GM19372 (cell line): ENCODE measurements around the gene CSMD2.

Source experiments
- ATAC-seq: cut with Tn5 transposase; IDR thresholded peaks from one replicate; pipeline ENCODE4 v1.9.1; 2021; ENCODE audit warnings: mild to moderate bottlenecking, low read depth, moderate library complexity; ENCODE audit not compliant: unreplicated experiment

CSMD2 gene

DNA sequence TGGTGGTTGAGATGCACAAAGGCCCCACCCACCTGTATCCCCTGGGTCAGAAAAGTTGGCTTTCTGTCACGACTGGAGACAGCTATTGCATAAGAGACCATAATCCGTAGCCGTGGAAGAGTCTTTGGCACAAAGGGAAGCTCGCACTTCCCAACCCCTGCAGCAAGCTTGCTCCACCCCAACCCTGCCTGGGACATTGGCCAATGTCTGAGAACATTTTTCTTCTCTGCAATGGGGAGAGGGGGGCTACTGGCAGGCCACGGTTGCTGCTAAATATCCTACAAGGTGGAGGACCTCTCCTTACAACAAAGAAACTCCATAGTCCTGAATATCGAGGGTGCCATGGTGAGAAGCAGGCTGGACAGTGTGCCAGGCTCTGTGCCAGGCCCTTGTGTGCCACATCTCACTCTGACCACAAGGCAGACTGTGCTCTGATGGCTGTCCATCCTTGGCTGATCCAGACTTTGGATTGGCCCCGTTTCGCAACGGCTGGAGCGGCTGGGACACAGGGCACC lies 104.1 kb downstream of the CSMD2 start:
- ATAC-seq, result no peak

DNA sequence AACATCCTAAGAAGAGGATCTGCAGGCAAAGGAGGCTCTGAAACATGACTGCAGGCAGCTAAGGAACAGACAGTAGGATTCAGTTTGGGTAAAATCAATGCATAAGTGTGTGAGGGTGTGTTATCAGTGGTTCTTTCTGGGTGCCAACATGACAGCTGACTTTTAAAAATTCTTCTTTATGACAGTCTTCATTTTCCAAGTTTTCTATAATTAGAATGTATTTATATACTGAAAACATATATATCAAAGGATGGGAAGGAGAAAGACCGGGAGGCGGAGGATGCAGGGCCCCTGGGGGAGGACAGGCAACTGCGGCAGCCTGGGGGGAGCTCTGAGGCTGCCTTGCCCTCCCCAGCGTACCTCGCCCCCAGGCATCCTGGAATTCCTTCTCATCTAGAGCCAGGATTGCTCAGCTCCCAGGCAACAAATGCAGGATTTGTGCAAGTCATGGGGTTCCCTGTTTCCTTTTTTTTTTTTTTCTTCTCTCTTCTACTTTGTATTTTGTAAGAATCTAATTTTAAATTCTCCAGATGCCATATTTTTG lies 104.8 kb downstream of the CSMD2 start:
- ATAC-seq, result no peak

DNA sequence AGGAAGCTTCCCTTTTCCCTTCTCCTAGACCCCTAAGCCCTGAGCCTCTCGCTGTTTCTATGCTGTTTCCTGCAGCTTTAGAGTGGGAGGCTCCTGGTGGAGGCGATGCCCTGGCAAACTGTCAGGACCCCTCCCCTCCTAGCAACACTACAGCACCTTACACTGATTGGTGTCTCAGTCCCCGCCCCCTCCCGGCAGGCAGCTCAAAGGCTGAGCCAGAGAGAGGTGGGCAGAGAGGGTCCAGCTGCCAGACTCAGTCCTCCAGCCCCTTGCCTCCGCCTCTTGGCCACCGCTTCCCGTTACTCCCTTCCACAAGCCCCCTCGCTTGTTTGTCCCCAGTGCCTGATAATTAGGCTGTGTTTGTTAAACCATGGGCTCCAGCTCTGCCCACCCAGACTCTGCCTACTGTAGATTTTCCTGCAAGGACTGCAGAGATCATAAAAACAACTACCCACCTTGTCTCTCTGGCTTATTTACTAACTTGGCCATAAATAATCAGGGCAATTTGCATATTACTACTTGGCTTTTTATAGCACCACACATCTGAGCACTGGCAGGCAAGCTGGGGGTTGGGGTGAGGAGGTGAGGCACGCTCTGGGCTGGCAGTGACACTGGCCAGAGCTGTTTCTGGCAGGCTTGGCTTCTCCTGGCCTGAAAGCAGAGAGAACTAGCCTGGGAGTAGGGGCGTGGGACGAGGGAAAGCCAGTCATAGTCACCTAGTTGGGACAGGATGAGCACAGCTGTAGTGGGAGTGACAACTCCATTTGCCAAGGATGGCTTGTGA lies 107.5 kb downstream of the CSMD2 start:
- no peak for ATAC-seq

DNA sequence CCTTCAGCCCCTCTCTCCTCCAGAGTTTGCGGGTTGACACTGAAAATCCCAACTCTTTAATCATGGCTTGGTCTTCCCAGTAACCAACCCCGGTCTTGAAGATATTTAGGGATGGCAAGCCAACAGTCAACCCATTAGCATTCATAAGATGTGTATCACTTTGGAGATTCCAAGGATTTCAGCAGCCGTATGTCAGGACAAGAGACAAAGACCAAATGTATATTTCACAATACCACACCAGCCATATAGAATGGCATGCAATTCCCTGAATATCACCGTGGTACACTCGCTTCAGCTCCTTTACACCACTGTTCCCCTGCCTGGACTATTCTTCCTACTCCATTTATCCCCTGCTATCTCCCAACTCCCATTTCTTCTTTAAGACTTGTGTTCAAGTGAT lies 109.2 kb downstream of the CSMD2 start:
- ATAC-seq, result no peak

DNA sequence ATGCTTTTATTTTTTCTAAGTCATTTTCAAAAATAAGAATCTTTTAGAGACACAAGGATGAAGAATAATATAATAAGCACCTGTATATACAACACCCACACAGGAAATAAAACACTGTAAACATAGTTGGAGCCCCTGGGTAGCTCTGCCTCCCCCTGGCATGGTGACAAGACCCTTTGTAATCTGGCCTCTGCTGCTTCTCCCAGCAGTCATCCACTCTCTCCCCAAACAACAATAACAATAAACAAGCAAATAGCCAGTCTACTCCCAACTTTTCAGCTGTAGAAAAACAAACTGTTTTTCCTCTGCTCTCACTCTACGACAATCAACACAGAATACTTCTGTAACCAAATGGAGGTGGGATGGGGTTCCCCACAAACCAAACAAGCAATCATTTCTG lies 110.1 kb downstream of the CSMD2 start:
- no peak for ATAC-seq

DNA sequence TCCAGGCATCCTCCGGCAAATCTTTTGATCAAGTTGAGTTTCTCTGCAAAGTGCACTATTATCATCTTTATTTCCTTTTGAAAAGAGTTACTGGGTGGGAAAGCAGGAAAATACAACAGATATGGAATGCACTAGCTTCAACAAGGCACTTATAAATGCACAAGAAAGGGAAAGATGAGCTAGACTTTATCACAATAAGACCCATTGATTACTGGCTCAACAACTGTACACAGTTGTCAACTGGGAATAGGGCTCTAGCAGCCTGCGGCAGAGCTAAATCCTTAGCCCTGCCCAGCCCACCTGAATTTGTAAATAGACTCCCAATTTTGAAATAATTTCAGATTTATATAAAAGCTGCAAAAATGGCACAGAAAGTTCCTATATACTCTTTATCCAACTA lies 111.4 kb downstream of the CSMD2 start:
- no peak for ATAC-seq

DNA sequence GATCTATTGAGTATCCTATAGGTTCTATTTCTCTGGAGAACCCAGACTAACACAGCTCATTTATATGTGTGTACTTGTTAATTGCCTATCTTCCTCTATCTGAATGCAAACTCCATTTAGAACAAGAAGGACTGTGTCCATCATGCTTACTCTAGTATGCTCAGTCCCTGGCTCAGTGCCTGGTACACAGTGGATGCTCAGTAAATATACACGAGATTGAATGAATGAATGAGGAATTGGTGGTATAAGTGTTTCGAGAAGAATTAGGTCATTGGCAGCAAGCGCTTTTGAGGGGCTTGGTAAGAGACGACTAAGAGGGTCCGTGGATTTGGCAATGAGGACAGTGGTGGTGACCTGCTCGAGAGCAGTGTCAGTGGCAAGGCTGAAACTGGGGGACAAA lies 112.5 kb downstream of the CSMD2 start:
- ATAC-seq, result no peak

DNA sequence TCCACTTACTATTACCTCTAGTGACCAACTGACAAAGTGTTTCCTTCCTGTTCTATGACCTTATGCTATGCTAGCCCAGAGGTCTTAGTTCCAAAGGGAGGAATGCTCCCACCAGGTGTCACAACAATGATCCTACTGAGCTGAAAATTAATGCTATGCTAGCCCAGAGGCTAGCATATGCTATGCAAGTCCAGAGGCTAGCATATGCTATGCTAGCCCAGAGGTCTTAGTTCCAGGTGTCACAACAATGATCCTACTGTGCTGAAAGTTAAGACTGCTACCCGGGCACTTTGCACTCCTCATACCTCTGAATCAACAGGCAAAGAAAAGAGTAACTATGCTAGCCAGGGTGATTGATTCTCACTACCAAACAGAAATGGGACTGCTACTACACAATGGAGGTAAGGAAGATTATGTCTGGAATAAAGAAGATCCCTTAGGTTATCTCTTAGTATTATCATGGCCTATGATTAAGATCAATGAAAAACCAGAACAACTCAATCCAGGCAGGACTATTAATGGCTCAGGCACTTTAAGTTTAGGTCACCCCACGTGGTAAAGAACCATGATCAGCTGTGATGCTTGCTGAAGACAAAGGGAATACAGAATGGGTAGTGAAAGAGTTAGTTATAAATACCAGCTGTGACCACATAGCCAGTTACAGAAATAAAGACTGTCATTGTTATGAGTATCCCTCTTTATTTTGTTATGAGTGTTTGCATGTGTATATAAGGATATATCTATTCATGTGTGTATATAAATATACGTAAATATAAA lies 114.1 kb downstream of the CSMD2 start:
- ATAC-seq, result no peak

DNA sequence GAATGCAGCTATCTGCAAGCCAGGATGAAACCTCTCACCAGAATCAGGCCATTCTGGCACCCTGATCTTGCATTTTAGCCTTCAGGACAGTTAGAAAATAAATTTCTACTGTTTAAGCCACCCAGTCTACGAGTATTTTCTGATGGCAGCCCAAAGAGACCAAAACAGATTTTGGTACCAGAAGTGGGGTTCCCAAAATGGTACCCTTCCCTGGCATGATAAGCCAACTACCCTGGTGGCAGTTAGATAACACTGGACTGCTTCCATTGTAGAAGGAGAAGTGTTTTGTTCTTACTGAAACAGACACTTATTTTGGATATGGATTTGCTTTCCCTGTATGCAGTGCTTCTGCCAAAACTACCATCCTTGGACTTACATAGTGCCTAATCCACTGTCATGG lies 115.0 kb downstream of the CSMD2 start:
- ATAC-seq, result no peak

DNA sequence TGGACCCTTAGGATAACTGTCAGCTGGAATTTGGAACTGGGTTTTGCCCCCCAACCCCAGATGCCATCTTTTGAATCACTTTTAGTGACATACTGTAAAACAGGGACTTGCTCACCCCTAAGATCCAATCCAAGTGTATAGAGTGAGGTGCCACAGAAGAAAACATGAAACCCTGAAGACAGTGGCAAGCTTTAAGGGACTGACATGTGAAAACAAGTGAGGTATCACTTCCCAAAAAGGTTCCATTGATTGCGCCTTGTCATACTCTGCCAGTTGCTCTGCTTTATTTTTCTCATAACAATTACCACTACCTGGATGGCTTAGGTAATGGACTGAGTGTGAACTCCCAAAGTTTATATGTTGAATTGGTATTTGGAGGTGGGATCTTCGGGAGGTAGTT lies 115.6 kb downstream of the CSMD2 start:
- no peak for ATAC-seq

DNA sequence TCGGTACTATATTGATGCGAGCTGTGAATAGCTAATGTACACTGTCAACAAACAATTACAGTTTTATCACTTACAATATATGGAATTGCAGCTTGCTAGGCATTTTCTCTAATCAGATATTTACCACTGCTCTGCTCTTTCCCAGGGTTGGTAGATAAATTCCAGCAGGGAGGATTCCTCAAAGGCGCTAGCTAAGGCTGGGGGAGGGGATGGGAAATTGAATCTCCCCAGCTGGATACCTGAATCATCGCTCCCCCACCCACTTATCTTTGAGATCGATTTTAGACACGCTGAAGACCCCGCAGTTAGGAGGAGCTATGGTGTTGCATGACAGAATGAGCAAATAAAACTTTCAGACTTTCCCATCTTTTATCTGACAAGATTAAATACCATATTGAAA lies 127.2 kb downstream of the CSMD2 start:
- ATAC-seq, result no peak

DNA sequence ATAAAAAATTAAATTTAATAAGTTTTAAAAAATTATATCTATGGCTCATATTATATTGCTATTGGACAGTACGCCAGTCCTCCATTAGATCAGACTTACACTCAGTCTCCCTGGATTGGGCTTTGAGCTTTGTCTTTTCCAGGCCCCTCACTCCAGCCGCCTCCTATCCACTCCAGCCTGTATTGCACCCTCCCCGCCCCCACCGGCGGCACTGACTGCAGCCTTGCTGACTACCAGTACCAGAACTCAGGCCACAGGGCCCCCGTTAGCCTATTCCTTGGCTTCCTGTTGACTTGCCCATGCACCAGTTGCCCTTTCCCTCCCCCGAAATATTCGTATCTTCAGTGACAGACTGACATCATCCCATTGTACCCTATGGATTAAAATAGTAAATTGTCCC lies 127.9 kb downstream of the CSMD2 start:
- ATAC-seq, result no peak

DNA sequence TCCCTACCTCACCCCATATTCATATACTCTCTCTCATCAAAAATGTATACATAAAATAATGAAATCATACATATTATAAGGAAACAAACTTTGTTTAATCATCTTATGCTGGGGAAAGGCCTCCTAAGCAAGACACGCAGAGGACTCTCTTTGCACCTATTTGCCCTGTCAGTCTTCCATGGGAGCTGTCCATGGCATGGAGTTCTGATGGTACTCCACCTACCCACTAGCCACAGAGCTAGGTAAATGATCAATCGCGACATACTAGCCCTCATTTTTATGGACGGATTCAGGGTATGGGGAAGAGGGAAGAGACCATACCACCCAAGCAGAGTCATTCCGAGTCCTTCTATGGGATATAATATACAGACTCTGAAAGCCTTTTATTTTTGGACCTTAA lies 131.0 kb downstream of the CSMD2 start:
- ATAC-seq, result no peak

DNA sequence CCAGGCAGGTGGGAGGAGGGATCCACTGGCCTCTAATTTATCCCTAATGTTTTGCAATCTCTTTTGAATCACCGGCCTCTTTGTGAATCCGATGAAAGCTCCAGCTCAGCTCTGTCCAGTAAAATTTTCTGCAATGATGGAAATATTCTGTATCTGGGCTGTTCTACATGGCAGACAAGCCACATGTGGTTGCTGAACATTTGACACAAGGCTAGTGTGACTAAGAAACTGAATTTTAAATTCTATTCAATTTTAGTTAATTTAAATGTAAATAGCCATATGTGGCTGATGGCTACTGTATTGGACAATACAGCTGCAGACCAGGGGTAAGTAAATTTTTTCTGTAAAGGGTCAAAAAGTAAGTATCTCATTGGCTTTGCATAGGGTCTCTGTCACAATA lies 135.1 kb downstream of the CSMD2 start:
- no peak for ATAC-seq

DNA sequence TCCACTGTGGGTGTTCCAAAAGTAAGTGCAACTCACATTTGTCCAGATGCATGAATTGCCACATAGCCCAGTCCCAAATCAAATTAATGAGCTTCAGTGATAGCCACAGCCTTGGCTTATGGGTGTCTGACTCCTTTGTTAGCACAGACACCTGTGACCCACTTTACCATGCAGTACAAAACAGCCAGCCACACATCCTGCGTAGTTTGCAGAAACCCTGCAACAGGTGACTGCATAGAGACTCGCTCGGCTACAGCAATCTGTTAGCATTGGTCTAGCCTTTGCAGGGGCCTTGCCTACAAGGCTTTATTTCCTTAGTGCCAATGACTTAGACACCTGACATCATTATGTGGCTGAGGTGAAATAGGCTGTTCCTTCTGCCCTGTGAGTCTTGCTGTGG lies 135.5 kb downstream of the CSMD2 start:
- no peak for ATAC-seq

DNA sequence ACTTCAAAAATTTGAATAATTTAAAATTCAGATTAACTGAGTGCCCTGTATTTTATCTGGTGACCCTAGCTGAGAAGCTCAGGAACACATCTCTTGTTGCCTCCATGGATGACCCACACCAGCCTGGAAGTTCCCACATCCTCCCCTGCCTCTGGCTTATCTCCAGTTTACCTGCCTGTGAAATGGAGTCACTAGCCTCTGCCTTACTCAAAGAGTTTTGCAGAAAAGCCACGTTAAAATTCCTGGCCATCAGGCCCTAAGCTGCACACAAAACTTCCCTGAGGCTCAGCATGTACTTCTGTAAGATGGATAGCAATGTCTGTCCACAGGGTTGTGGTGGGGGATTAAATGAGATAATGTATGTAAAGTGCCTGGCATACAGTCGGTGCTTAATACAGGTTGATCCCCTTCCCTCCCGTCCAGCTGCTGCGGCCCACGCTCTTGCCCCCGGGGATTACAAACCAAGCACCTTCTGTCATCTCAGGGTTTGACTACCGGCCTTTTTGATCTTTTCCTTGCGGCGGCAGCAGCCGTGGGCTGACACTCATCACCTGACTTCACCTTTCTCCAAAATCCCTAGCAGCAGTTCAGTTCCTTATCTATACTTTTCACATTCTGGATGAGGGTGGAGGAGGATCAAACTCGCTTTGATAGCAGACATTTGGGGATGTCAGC lies 136.5 kb downstream of the CSMD2 start:
- ATAC-seq, result no peak

DNA sequence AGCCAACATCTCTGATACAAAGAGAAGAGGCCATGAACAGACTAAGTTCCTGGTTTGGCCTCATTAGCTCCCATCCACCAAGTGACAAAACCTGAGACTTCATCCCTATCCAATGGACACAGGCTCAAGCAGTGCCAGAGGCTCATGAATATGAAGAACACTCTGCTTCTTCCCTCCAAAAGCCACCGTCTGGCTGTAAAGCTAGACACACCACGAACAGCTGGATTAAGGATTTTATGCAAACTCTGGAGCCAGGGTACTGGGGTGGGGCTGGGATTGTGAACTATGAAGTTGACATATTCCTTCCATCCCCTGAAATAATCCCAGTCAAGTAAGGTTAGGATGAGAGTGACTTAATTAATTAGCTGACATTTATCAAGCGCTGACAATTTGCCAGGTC lies 139.4 kb downstream of the CSMD2 start:
- no peak for ATAC-seq

DNA sequence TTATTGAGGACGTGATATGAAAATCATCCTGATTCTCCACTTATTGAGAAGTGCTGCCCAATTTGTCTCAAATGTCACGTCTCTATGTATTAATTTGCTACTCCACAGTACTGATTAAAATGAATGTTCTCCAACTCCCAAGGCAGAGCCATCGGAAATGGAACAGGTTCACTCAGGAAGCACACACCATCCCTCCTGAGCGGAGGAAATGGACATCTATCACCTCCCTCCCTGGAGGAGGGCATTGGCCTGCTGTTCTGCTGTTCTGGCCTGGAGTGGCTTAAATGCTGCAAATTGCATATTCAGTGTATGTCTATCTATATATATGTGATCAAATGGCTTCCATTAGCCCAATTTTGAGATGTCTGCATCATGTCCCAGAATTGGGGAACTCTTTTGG lies 140.5 kb downstream of the CSMD2 start:
- no peak for ATAC-seq

DNA sequence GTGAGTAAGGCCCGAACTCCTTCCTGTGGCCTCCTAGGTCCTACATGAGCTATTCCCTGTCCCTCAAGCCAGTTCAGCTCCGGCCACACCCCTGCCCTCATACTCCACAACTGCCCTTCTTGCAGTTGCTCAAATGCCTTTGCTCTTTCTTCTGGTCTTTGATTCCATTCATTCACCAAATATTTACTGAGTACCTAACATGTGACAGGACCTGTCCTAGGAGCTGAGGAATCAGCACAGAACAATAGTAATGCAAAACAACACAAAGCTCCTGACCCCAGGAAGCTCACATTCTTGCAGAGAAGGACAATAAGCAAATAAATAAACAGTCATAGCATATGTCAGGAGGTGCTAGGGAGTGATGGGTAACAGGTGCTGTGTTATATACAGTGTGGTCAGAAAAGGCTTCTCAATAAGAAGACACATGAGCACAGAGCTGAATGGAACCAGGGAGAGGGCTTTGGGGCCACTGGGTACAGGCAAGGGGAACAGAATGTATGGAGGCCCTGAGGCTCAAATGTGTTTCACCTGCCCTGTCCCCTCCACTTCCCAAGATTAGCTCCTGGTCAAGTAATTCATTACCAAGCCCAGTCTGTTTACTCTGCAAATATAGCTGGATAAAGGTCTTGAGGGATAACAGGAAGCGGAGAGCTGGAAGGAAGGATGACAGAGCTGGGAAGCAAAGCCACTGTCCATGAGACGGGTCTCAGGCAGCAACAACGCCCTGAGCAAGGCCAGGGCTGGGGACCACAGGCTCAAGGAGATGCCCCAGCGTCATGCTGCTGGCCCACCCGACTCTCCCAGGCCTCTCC lies 145.1 kb downstream of the CSMD2 start:
- no peak for ATAC-seq

DNA sequence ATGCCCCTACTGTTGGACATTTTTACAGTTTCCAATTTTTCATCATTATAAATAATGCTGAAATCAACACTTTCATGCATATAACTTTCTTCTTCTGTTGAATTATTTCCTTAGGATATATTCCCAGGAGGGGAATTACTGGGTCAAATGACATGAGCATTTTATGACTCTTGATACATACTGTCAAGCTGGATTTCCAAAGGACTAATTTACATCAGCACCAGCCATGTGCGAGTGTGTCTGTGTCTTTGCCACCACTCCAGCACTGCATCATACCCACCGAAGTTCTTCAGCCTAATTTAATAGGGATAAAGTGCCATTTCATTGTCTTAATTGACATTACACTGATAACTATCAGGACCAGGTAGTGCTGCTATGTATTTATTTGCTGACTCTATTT lies 146.7 kb downstream of the CSMD2 start:
- ATAC-seq, result no peak
